ENCODE results near the gene GREB1L. TPM values are rescaled to one million over a fixed set of nuclear protein-coding genes. Genes with fewer than 3 reads are reported as not detected.

GREB1L gene
- total and polyA plus RNA-seq, 2 donors (not counting 1 experiment from before 2014, with no cell fraction given) = not detected

DNA sequence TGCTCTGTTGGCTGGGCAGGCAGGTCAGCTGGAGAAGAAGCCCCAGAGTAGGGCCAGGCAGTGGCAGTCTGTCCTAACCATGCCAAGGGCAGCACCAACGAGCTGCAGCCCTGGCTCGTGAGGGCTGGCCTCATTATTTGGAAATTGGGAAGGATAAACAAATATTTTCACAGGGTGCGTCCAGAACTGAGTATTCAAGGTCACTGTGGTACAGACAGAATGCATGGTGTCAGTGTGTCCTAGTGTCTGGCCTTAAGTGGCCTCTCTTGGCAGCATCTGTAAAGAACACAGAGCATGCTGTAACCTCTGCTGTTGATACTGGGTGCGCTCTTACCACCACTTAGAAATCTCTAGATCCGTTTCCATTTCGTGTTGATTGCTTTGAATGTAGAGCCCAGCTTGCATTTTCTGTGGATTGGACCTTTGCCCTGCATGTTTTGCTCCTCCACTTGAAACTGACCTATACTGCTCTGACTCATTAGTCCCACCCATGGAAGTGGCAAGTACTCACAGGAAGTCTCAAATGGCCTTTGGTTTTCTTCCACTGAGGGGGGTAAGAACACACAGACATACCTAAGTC is 88.2 kb downstream of the GREB1L start:
- peaks cover 3% of the 10 kb centered on the region for H3K27me3 Mint-ChIP-seq
- H3K4me3 Mint-ChIP-seq = no peak overlapping the region
- Histone ChIP-seq H2AFZ (ENCODE audit: insufficient read depth, low read depth, low read length, poor library complexity, severe bottlenecking) (no peak overlapping the region), H3K27ac (ENCODE audit: low read length in 2 of 2) (no peak overlapping the region), H3K36me3 (replicated peaks in 1 of 2; ENCODE audit: control extremely low read depth in 1 of 2, control insufficient read depth in 1 of 2, extremely low read depth in 1 of 2, insufficient read depth in 2 of 2, low read length in 1 of 2) (no peaks in the 10 kb centered on the region), H3K9me3 (ENCODE audit: control extremely low read depth in 1 of 3, control insufficient read depth in 2 of 3, insufficient read depth in 1 of 3, low read length in 2 of 3) (no peaks in the 10 kb centered on the region), H3K27me3 (replicated peaks in 1 of 4; ENCODE audit: control extremely low read depth in 1 of 4, control insufficient read depth in 3 of 4, insufficient read depth in 4 of 4, low read length in 3 of 4) (no peaks in the 10 kb centered on the region), H3K79me2 (ENCODE audit: control insufficient read depth, insufficient read depth, low read length) (no peaks in the 10 kb centered on the region), H3K4me3 (ENCODE audit: control extremely low read depth in 1 of 5, extremely low read depth in 1 of 5, insufficient read depth in 1 of 5, low read depth in 2 of 5, low read length in 4 of 5) (no peak overlapping the region), H3K4me1 (ENCODE audit: control insufficient read depth in 2 of 2, insufficient read depth in 2 of 2, low read length in 2 of 2) (no peaks in the 10 kb centered on the region), H3K9ac (ENCODE audit: low read length) (no peak overlapping the region), H3K4me2 (replicated peaks; ENCODE audit: low read depth, low read length, poor library complexity, severe bottlenecking) (no peak overlapping the region), H4K20me1 (ENCODE audit: control insufficient read depth, insufficient read depth, low read length, poor library complexity, severe bottlenecking) (no peaks in the 10 kb centered on the region)
- no peak for TF ChIP-seq EZH2 (IDR thresholded peaks at IDR 0.05; ENCODE audit: borderline replicate concordance, insufficient read depth, low read depth, low read length, poor library complexity, severe bottlenecking)
- TF ChIP-seq, protein P1, sequence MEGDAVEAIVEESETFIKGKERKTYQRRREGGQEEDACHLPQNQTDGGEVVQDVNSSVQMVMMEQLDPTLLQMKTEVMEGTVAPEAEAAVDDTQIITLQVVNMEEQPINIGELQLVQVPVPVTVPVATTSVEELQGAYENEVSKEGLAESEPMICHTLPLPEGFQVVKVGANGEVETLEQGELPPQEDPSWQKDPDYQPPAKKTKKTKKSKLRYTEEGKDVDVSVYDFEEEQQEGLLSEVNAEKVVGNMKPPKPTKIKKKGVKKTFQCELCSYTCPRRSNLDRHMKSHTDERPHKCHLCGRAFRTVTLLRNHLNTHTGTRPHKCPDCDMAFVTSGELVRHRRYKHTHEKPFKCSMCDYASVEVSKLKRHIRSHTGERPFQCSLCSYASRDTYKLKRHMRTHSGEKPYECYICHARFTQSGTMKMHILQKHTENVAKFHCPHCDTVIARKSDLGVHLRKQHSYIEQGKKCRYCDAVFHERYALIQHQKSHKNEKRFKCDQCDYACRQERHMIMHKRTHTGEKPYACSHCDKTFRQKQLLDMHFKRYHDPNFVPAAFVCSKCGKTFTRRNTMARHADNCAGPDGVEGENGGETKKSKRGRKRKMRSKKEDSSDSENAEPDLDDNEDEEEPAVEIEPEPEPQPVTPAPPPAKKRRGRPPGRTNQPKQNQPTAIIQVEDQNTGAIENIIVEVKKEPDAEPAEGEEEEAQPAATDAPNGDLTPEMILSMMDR (IDR thresholded peaks at IDR 0.05) = no peak
- DNase-seq = no peak
- no peak overlapping the region for H3K27ac Mint-ChIP-seq
- intact Hi-C loops (cut with micrococcal nuclease) = no loop called here
- CTCF ChIA-PET = no interaction called here
- POLR2A ChIA-PET = no interaction called here
- 86% methylated on average over 6 of the region's 6 CpGs for WGBS (ENCODE audit: insufficient coverage)
- H3K9me3 Mint-ChIP-seq (ENCODE audit: insufficient read depth) = no peaks in the 10 kb centered on the region
- H3K4me1 Mint-ChIP-seq = no peaks in the 10 kb centered on the region
- no peak for ATAC-seq (ENCODE audit: low read depth)

DNA sequence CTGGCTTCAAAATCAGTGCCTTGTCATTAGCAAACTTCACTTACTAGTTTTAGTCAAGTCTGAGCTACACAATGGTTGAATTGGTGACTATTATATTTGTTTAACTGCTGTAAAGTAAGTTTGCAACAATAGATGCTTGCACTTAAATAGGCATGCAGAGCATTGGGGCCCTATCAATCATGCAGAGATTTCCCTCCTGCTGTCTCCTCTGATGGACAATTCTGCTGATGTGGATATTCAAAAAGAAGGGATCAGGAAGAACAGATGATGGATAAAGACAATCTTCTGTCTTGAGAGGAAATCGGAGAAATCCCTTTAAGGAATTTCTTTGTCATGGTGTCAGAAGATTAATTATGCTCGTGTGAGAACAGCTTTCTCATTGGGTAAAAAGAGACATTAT is 89.0 kb downstream of the GREB1L start:
- Histone ChIP-seq H3K4me1 (ENCODE audit: control insufficient read depth in 2 of 2, insufficient read depth in 2 of 2, low read length in 2 of 2) (no peaks in the 10 kb centered on the region), H3K27me3 (replicated peaks in 1 of 4; ENCODE audit: control extremely low read depth in 1 of 4, control insufficient read depth in 3 of 4, insufficient read depth in 4 of 4, low read length in 3 of 4) (no peaks in the 10 kb centered on the region), H3K27ac (ENCODE audit: low read length in 2 of 2) (no peak overlapping the region), H3K79me2 (ENCODE audit: control insufficient read depth, insufficient read depth, low read length) (no peaks in the 10 kb centered on the region), H4K20me1 (ENCODE audit: control insufficient read depth, insufficient read depth, low read length, poor library complexity, severe bottlenecking) (no peaks in the 10 kb centered on the region), H2AFZ (ENCODE audit: insufficient read depth, low read depth, low read length, poor library complexity, severe bottlenecking) (no peak overlapping the region), H3K4me3 (ENCODE audit: control extremely low read depth in 1 of 5, extremely low read depth in 1 of 5, insufficient read depth in 1 of 5, low read depth in 2 of 5, low read length in 4 of 5) (no peak overlapping the region), H3K9ac (ENCODE audit: low read length) (no peak overlapping the region), H3K9me3 (ENCODE audit: control extremely low read depth in 1 of 3, control insufficient read depth in 2 of 3, insufficient read depth in 1 of 3, low read length in 2 of 3) (no peaks in the 10 kb centered on the region), H3K4me2 (replicated peaks; ENCODE audit: low read depth, low read length, poor library complexity, severe bottlenecking) (no peak overlapping the region), H3K36me3 (replicated peaks in 1 of 2; ENCODE audit: control extremely low read depth in 1 of 2, control insufficient read depth in 1 of 2, extremely low read depth in 1 of 2, insufficient read depth in 2 of 2, low read length in 1 of 2) (no peaks in the 10 kb centered on the region)
- no peaks in the 10 kb centered on the region for H3K9me3 Mint-ChIP-seq (ENCODE audit: insufficient read depth)
- no peak for ATAC-seq (ENCODE audit: low read depth)
- TF ChIP-seq, protein P1 (IDR thresholded peaks at IDR 0.05) = no peak
- TF ChIP-seq EZH2 (IDR thresholded peaks at IDR 0.05; ENCODE audit: borderline replicate concordance, insufficient read depth, low read depth, low read length, poor library complexity, severe bottlenecking) = no peak
- no peak overlapping the region for H3K27ac Mint-ChIP-seq
- intact Hi-C loops (cut with micrococcal nuclease) = no loop called here
- H3K4me3 Mint-ChIP-seq = no peak overlapping the region
- 100% methylated on average over 1 of the region's 2 CpGs for WGBS (ENCODE audit: insufficient coverage)
- no peaks in the 10 kb centered on the region for H3K4me1 Mint-ChIP-seq
- POLR2A ChIA-PET = no interaction called here
- CTCF ChIA-PET = no interaction called here
- DNase-seq = no peak
- H3K27me3 Mint-ChIP-seq = peaks cover 3% of the 10 kb centered on the region

Measured in B cell (primary cell).